Stimulated activated CD4-positive, alpha-beta T cell treated with anti-CD3 and anti-CD28 coated beads, Interleukin-4, amount 100 ng/mL, for 4 hours (primary cell): Measurements from ENCODE around the gene CCDC157.
A peak's percentile ranks its signal among the peaks of the same experiment; 100 is the strongest.

Source experiments
- DNase-seq, 2 experiments: peaks; one replicate each; pipeline ENCODE4 v3.0.0-alpha.2; 2020

CCDC157 gene

DNA sequence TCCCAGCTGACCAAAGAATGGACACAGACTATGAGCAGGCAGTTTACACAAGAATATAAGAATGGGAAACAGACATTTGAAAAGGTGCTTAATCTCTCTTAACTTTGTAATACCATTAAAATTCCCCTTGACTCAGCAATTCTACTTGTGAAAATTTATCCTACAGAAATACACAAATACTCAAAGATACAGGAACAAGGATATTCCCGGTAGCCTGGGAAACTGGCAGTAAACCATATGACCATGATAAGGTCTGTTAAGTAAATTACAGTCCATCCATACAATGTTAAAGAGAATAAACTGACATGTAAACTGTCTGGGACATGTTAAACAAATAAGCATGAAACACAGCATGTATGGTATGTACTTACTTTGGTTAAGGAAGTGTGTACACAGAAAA lies 60.0 kb downstream of the CCDC157 start:
- DNase-seq: no peak

DNA sequence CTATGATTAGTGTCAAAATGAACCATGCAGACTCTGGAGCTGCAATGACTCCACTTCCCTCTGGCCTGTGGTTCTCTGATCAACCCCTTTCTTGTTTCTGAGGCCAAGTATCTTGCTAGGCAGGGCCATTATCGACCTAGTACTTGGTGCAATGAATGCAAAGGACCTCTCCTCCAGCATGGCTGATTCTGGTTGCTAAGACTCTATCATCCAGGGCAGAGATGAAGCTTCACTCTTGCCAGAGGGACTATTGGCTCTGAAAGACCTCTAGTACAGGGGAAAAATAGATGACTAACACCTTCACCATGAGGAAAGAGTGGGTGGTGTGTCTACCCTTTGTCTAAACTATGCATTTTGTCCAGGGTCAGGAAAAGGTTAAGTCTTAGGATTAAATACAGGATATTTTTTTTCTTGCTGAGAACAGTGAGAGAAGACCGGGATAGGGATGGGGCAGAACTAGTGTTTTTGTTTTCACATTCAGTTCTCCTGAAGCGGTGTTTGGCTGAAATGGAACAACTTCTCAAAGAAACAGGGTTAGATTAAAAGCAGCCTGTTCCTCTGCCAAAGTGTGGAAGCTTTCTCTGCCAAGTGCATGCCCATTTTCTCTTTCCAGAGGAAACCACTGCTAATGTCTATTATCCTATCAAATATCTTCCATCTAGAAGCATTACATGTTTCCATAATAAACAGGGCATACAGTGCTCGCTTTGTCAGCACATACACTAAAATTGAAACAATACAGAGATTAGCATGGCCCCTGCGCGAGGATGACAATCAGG lies 63.7 kb downstream of the CCDC157 start:
- DNase-seq: no peak

DNA sequence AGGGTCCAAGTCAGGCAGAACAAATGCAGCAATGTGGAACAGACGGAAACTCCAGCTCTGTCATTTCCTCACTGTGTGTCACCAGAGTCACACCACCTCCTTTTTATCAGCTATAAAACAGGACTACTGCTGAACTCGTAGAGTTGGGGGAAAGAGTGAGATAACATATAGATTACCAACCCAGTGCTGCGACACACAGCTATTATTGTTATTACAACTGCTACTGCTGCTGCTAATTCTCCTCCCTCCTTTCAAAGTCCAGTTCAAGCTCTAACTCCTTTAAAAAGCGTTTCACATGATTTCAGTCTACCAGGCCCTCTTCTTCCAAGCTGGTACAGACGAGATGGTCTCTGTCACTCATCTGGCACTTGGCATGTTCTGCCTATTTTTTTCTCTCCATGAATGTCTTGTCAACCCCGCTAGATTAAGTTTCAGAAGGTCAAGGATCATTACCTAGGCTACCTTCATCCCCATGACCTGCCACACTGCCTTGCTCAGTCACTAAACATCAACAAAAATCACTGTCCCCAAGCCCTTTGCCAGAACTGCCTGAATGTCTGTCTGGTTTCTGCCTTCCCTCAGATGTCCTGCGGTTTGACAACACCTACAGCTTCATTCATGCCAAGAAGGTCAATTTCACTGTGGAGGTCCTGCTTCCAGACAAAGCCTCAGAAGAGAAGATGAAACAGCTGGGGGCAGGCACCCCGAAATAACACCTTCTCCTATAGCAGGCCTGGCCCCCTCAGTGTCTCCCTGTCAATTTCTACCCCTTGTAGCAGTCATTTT lies 65.1 kb downstream of the CCDC157 start:
- DNase-seq: no peak

DNA sequence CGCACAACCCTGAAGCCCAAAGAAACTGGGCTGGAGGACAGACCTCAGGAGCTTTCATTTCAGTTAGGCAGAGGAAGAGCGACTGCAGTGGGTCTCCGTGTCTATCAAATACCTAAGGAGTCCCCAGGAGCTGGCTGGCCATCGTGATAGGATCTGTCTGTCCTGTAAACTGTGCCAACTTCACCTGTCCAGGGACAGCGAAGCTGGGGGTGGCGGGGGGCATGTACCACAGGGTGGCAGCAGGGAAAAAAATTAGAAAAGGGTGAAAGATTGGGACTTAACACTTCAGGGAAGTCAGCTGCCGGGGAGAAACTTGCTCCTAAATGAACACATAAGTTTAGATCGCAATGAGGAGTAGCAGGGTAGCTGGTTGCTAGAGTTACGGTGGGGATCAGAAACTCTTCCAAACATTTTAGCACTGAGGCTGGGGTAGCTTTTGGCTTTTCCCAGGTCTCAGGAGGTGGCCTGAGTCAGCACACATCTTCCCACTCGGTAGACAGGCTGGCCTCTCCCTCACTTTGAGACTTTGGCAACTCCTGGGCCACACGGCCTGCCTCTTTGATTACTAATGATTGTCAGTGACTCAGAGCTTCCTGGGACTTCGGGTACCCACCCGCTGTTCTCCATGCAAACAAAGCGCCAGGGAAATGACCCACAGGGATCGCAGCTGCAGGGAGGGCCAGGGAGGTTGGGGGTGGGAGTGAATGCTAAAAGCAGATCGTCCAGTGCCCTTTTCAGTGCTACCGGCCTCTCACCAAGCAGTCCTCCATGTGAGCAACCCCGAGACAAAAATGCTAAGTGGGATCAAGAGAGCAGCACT lies 65.9 kb downstream of the CCDC157 start:
- DNase-seq: peak; percentile 16 to 20

DNA sequence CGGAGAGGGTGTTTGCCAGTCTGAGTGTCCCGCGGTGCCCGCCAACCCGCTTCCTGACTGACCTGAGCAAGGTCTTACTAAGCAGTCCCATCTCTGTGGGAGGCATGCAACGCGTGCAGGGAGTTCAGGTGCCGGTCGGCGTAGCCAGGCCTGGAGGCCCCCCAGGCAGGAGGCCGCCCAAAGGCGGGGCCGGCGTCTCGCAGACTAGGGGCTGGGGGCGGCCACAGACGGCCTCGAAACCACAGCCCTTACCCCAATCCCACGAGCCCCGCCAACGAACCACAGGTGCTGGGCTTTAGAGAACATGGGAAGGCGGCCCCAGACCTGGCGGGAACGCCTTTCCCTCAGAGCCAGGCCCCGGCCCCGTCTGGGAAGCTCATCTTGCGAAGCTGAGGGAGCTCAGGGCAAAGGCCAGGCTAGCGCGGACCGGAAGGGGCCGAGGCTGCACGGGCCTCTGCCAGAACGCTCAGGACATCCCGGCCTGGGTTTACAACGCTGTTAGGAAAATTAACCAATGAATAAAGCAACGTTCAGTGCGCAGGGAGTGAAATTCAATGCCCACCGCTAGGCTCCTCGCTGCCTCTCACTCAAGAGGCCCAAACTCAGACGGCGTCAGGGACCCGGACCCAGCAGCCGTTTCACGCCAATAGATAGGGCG lies 66.6 kb downstream of the CCDC157 start:
- peak; percentile 42 to 49 for DNase-seq

DNA sequence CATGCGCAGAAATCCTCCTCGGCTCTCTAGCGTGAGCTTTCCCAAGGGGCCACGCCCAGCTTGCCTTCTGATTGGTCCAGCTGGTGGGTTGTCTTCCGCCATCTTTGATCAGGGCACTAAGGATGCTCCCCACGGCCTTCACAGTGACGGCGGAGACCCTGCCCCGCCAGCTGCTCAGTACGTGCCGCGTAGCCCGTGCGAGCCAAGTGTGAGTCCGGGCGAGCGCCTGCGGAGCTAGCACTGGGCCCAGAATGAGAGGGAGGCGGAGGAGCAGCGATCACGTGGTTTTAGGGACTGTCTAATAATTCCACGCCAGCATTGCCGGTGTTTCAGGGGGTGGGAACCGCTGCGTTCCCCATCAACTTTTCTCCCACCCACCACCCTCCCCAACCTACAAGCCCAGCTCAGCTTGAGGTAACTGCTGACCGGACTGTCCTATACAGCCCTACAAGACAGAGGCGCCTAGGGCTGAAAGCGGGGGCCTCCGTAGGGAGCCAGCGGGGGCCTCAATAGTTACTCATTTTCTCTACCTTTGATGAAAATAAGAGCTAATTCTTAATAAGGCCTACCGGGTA lies 67.2 kb downstream of the CCDC157 start:
- peak; percentile 91 to 99 for DNase-seq

DNA sequence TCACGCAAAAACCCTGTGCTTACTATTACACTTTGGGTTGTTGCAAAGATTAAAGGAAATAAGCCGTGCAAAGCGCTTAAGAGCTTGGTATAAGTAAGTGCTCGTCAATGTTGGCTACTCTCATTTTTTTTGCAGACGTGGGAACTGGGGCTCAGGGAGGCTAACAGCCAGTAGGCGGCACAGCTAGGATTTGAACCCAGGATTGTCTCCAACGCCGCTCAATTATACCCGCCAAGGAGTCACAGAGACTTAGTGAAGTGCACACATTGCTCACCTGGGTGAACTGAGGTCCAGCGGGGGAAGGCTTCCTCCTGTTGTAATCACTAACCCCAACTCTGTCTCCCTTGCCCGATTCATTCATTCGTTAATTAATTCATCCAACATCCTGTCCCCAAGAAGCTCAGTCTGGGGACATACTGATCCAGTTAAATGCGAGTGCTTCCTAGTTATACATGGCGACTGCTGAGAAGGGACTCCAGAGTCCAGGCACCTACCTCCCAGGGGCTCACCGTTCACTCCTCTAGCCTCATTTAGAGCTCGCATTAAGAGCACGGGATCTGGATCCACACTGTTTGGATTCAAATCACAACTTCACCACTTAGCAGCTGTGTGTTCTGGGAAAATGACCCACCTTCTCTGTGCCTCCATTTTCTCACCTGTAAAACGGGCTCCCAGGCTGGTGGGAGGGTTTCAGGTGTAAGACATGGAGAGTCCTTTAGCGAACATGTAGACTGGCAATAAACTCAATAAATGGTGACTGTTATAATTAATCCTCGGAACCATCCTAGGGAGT lies 67.9 kb downstream of the CCDC157 start:
- no peak for DNase-seq

DNA sequence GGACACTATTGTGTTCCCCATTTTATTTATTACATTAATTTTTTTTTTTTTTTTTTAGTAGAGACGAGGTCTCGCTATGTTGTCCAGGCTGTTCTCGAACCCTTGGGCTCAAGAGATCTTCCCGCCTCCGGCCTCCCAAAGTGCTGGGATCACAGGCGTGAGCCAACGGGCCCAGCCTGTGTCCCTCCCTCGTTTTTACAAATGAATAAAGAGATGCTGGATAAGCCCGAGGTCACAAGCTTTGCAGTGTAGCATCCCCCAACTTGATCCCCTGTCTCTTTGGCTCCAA lies 68.5 kb downstream of the CCDC157 start:
- peak in 1 of 2 experiments; percentile 10 for DNase-seq

DNA sequence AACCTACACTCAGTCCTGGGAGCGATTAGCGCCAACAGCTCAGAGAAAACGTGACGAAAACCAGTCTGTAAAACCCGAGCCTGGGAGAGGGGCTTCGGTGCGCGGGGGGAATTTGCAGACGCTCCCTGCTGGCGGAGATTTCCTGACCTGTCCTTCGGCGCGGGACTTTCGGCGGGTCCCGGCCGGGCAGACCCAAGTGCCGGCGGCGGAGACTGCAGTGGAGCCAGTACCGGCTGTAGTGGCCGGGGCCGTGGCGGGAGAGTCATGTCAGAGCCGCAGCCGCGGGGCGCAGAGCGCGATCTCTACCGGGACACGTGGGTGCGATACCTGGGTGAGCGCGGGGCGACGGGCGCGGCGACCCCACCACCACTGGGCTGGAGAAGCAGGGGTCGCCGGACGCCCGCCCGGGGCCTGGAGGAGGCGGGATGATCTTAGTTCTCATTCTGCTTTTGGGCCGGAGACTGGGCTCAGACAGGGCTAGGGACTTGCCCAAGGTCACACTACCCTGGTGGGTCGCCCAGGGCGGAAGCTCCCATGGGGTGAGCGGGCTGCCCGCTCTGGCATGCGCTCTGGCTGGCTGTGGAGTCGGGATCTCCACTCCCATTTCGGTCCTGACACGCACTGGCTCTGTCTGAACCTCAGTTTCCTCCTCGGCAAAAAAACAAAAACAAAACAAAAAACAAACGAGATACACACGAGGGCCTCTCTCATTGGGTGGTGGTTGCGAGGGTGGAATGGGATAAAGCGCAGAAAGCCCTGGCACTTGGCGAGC lies 69.0 kb downstream of the CCDC157 start, which contains the start of gene MTFP1:
MTFP1 (plus strand) TSS at position 153 of the 772 bp plus-strand sequence; CDS start at position 265, 112 bp downstream.
- peak; percentile 47 to 51 for DNase-seq
